SK-N-SH treated with all-trans-retinoic acid at 6 μM for 48 hours (cell line): ENCODE results near the gene FAM228B.
"Not testable (repeated sequence)": the region's sequence is repeated elsewhere in the genome, so short reads cannot be mapped to it uniquely, and the experiment has no call there.

ENCODE experiments used
- BACH2 ChIP-seq: fragments of 250-450 bp; sonication (Bioruptor Pico); IDR thresholded peaks from 2 replicates; pipeline ENCODE4 v1.9.0; 2021; ENCODE audit warnings: mild to moderate bottlenecking, borderline replicate concordance
- ZFP3 ChIP-seq: fragments of 250-450 bp; sonication (Bioruptor Pico); IDR thresholded peaks from 2 replicates; pipeline ENCODE4 v1.5.0; 2020; ENCODE audit warnings: mild to moderate bottlenecking, moderate library complexity

- TF ChIP-seq ZFP3 (CRISPR knock-in tag); BACH2: not testable (repeated sequence)
Observed at GRCh38 chr2:24109431-24109830, 13.8 kb upstream of the FAM228B start.
